Erythroblast (primary cell): Measurements from ENCODE around the gene CD33.

Experiments used
- GATA1 ChIP-seq: IDR thresholded peaks from 2 replicates; pipeline ENCODE4 v1.6.1; 2011; ENCODE audit warnings: low read depth, mild to moderate bottlenecking, control low read depth, low read length, moderate library complexity
- POLR2A ChIP-seq: IDR thresholded peaks from 2 replicates; pipeline ENCODE4 v1.6.1; 2011; ENCODE audit warnings: mild to moderate bottlenecking, low read length

GRCh38 chr19:51192689-51193088 is 32.2 kb upstream of the CD33 start:
- no peak for TF ChIP-seq POLR2A
- TF ChIP-seq GATA1, result no peak
